ENCODE data around the gene HTD2.

HTD2 gene

DNA sequence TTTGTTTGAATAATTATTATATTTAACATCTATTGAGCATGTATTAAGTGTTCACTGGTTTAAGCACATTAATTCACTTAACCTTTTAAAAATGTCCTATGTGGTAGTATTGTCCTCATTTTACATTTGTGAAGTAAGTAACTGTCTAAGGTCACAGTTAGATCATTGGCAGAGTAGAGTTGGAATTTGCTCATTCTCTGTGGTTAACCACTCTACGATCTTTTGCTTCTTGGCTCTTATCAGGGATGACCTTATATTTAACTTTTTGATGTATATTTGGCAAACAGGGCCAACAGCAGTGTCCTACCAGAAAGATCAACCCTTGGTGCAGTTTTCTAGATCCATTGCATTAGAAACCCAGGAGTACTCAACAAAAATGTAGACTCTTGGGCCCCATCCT, 60.4 kb downstream of the HTD2 start:
- DNase-seq (ENCODE audit: low read depth): peak; percentile 48
- TF ChIP-seq, protein P1, sequence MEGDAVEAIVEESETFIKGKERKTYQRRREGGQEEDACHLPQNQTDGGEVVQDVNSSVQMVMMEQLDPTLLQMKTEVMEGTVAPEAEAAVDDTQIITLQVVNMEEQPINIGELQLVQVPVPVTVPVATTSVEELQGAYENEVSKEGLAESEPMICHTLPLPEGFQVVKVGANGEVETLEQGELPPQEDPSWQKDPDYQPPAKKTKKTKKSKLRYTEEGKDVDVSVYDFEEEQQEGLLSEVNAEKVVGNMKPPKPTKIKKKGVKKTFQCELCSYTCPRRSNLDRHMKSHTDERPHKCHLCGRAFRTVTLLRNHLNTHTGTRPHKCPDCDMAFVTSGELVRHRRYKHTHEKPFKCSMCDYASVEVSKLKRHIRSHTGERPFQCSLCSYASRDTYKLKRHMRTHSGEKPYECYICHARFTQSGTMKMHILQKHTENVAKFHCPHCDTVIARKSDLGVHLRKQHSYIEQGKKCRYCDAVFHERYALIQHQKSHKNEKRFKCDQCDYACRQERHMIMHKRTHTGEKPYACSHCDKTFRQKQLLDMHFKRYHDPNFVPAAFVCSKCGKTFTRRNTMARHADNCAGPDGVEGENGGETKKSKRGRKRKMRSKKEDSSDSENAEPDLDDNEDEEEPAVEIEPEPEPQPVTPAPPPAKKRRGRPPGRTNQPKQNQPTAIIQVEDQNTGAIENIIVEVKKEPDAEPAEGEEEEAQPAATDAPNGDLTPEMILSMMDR (conservative IDR thresholded peaks at IDR 0.05; ENCODE audit: control insufficient read depth, insufficient read depth, low read depth, low read length): no peak
- H3K4me3 ChIP-seq (ENCODE audit: control insufficient read depth, low read depth, low read length): no peak overlapping the region

DNA sequence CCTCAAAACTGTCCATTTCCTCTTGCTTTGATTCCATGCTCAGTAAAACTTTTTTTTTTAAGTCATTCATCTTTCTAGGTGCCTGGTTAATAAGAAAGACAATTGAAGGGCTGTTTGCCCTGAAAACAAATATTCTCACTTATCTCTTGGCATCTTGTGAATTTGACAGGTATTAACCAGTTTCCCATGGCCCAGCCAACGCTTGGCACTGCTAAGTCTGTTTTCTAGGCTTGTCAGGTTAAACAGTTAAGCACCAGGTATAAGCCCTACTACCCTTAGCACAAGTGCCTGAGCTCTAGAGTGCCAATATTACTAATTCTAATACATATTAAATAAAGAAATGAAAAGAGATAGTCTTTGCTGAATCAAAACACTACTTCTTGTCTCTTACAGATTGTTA, 62.7 kb downstream of the HTD2 start:
- TF ChIP-seq, protein P1 (conservative IDR thresholded peaks at IDR 0.05; ENCODE audit: control insufficient read depth, insufficient read depth, low read depth, low read length): no peak
- no peak for DNase-seq (ENCODE audit: low read depth)

More for the DNA sequence above, 62.7 kb downstream of the HTD2 start:
- no peak overlapping the region for H3K4me3 ChIP-seq (ENCODE audit: control insufficient read depth, low read depth, low read length)

All from fibroblast of mammary gland (primary cell).